K562 (cell line): Measurements from ENCODE around the gene MYCBP. TPM values are rescaled to one million over a fixed set of nuclear protein-coding genes. Genes with fewer than 3 reads are reported as not detected.

ENCODE experiments used
- BHLHE40 ChIP-seq: IDR thresholded peaks from 2 replicates; pipeline ENCODE4 v1.6.1; 2011; ENCODE audit warnings: low read length, improper control_type of control experiment
- BMI1 ChIP-seq: fragments of 150-350 bp; IDR thresholded peaks from 2 replicates; pipeline ENCODE4 v1.6.1; 2014; ENCODE audit warnings: low read length
- CHD2 ChIP-seq: IDR thresholded peaks from 2 replicates; pipeline ENCODE4 v1.6.1; 2011; ENCODE audit warnings: low read depth, low read length
- DLX4 ChIP-seq: fragments of 250-450 bp; sonication (Bioruptor Pico); IDR thresholded peaks from 2 replicates; pipeline ENCODE4 v1.6.1; 2021; ENCODE audit warnings: mild to moderate bottlenecking
- FOXK2 ChIP-seq, 2 experiments: fragments of 450-650 bp; IDR thresholded peaks in 1 of 2; conservative IDR thresholded peaks in 1 of 2; 2 replicates each; pipeline ENCODE4 v1.6.1; 2016; ENCODE audit warnings: low read depth in 2 of 2, mild to moderate bottlenecking in 1 of 2
- GTF3C2 ChIP-seq: IDR thresholded peaks from 3 replicates; pipeline ENCODE4 v1.6.1; 2011; ENCODE audit warnings: borderline replicate concordance, mild to moderate bottlenecking, moderate library complexity; ENCODE audit not compliant: insufficient read length; ENCODE audit errors: extremely low read depth
- MLLT1 ChIP-seq, 2 experiments: fragments of 450-650 bp; IDR thresholded peaks; 2 replicates each; pipeline ENCODE4 v1.6.1; 2016
- NFYB ChIP-seq: IDR thresholded peaks from 2 replicates; pipeline ENCODE4 v1.6.1; 2011; ENCODE audit warnings: mild to moderate bottlenecking, moderate library complexity; ENCODE audit not compliant: insufficient read length; ENCODE audit errors: extremely low read depth
- RBFOX2 ChIP-seq: fragments of 200-400 bp; formaldehyde crosslinking; IDR thresholded peaks from 2 replicates; pipeline ENCODE4 v1.6.1; 2017; ENCODE audit warnings: low read depth, mild to moderate bottlenecking, low read length, moderate library complexity
- SAFB2 ChIP-seq: fragments of 200-400 bp; formaldehyde crosslinking; IDR thresholded peaks from 2 replicates; pipeline ENCODE4 v1.6.1; 2018; ENCODE audit warnings: borderline replicate concordance, low read length, low read depth, moderate library complexity; ENCODE audit not compliant: severe bottlenecking
- TRIM28 ChIP-seq: fragments of 450-650 bp; IDR thresholded peaks from 2 replicates; pipeline ENCODE4 v1.6.1; 2017
- XRCC5 ChIP-seq: fragments of 200-400 bp; formaldehyde crosslinking; IDR thresholded peaks from 2 replicates; pipeline ENCODE4 v1.6.1; 2017; ENCODE audit warnings: low read depth, mild to moderate bottlenecking, low read length
- ZBTB33 ChIP-seq: sonication (generic); formaldehyde crosslinking; IDR thresholded peaks from 2 replicates; pipeline ENCODE4 v1.8.1; 2023; ENCODE audit warnings: mild to moderate bottlenecking, missing genetic modification reagents
- ZC3H4 ChIP-seq: sonication (generic); formaldehyde crosslinking; IDR thresholded peaks from 2 replicates; pipeline ENCODE4 v1.9.0; 2021; ENCODE audit warnings: missing genetic modification reagents, borderline replicate concordance
- ZNF639 ChIP-seq, 2 experiments: fragments of 200-800 bp in 1 of 2; sonication (Bioruptor generic) in 1 of 2; sonication (generic) in 1 of 2; formaldehyde crosslinking in 1 of 2; IDR thresholded peaks in 1 of 2; conservative IDR thresholded peaks in 1 of 2; 2 replicates each; pipeline versions ENCODE4 v1.5.0 to v1.6.1; 2016 to 2020; ENCODE audit warnings: missing compliant biosample characterization in 1 of 2, missing genetic modification characterization in 1 of 2, missing genetic modification reagents in 1 of 2
- polyA plus RNA-seq, 8 experiments: library from polyadenylated mRNA; depleted of rRNA in 4 of 8; stranded (reverse) in 5 of 8; unstranded in 3 of 8; fragments of >200 nt; fragmentation: Nextera tagmentation in 2 of 8; fragmentation: Illumina TruSeq in 1 of 8; extraction: Ambion mirVana in 2 of 8; extraction: Trizol in 1 of 8; gene quantifications; 2 replicates each; pipeline versions ENCODE4 v1.2.1 to v1.2.3, GENCODE V29; 2011 to 2014; ENCODE audit warnings: inconsistent platforms in 1 of 8, missing spikeins in 1 of 8
- total RNA-seq, 7 experiments: library from RNA; depleted of rRNA in 6 of 7; stranded (reverse); fragments of >200 nt in 6 of 7; fragmentation: Illumina TruSeq in 2 of 7; extraction: Trizol in 2 of 7; gene quantifications; 2 replicates each; pipeline versions ENCODE4 v1.2.1 to v1.2.3, GENCODE V29; 2011 to 2021; ENCODE audit warnings: low replicate concordance in 1 of 7

The MYCBP gene
- total and polyA plus RNA-seq, 9 of the 15 experiments (the other 6 are each of a cell fraction or from before 2014, with no cell fraction given) = 32.3 to 253 (median 72.9) TPM

GRCh38 chr1:38859561-38860453, 13.3 kb downstream of the MYCBP start, which contains the start of gene RRAGC (continued):
- TF ChIP-seq XRCC5 (no peak), FOXK2 (conservative IDR thresholded peaks at IDR 0.05 in 1 of 2, IDR thresholded peaks at IDR 0.05 in 1 of 2; ENCODE audit: low read depth in 2 of 2) (peak; percentile 23 to 81; a peak in 2 of 4 replicates), DLX4 (CRISPR knock-in tag) (no peak), CHD2 (peak; percentile 80), RBFOX2 (peak; percentile 61), ZBTB33 (CRISPR knock-in tag) (peak; percentile 69), MLLT1 (IDR thresholded peaks at IDR 0.05) (peak in 1 of 2 experiments; percentile 12; a peak in 1 of 4 replicates), SAFB2 (no peak), BMI1 (no peak), GTF3C2 (peak; percentile 13), NFYB (peak; percentile 77), BHLHE40 (peak; percentile 100), ZC3H4 (no peak), ZNF639 (CRISPR knock-in tag; conservative IDR thresholded peaks at IDR 0.05 in 1 of 2, IDR thresholded peaks at IDR 0.05 in 1 of 2) (peak in 1 of 2 experiments; percentile 92; a peak in 2 of 4 replicates), TRIM28 (peak; percentile 61; the same call in 1 of the 2 replicates)
